ENCODE results near the gene CAPRIN2.

Gene CAPRIN2

GRCh38 chr12:30761730-30762129, 7.0 kb upstream of the CAPRIN2 start:
- DNase-seq (ENCODE audit: low read depth): no peak

- no peak for DNase-seq (ENCODE audit: low read depth)
Measured at GRCh38 chr12:30757316-30757715, 2.6 kb upstream of the CAPRIN2 start.

- DNase-seq (ENCODE audit: low read depth): no peak
Measured at GRCh38 chr12:30756074-30756473, 1.3 kb upstream of the CAPRIN2 start.

GRCh38 chr12:30755395-30755762, 628 bp upstream of the CAPRIN2 start:
- no peak for DNase-seq (ENCODE audit: low read depth)

GRCh38 chr12:30754383-30754749, 385 bp downstream of the CAPRIN2 start:
- DNase-seq (ENCODE audit: low read depth): no peak

- peak; percentile 27 for DNase-seq (ENCODE audit: low read depth)
Measured at GRCh38 chr12:30753751-30754382, 884 bp downstream of the CAPRIN2 start.

- peak; percentile 21 for DNase-seq (ENCODE audit: low read depth)
Measured at GRCh38 chr12:30753233-30753632, 1.5 kb downstream of the CAPRIN2 start.

GRCh38 chr12:30752255-30752654, 2.5 kb downstream of the CAPRIN2 start:
- no peak for DNase-seq (ENCODE audit: low read depth)

- DNase-seq (ENCODE audit: low read depth): no peak
Measured at GRCh38 chr12:30748147-30748546, 6.6 kb downstream of the CAPRIN2 start.

- no peak for DNase-seq (ENCODE audit: low read depth)
Measured at GRCh38 chr12:30746190-30746589, 8.6 kb downstream of the CAPRIN2 start.

GRCh38 chr12:30744321-30744720, 10.4 kb downstream of the CAPRIN2 start:
- DNase-seq (ENCODE audit: low read depth): no peak

GRCh38 chr12:30740274-30740673, 14.5 kb downstream of the CAPRIN2 start:
- no peak for DNase-seq (ENCODE audit: low read depth)

GRCh38 chr12:30739020-30739419, 15.7 kb downstream of the CAPRIN2 start:
- DNase-seq (ENCODE audit: low read depth): no peak

GRCh38 chr12:30732954-30733637, 21.7 kb downstream of the CAPRIN2 start:
- no peak for DNase-seq (ENCODE audit: low read depth)

- DNase-seq (ENCODE audit: low read depth): no peak
Measured at GRCh38 chr12:30730011-30730410, 24.7 kb downstream of the CAPRIN2 start.

- DNase-seq (ENCODE audit: low read depth): no peak
Measured at GRCh38 chr12:30729547-30729946, 25.2 kb downstream of the CAPRIN2 start.

GRCh38 chr12:30726647-30727046, 28.1 kb downstream of the CAPRIN2 start:
- no peak for DNase-seq (ENCODE audit: low read depth)

GRCh38 chr12:30725739-30726138, 29.0 kb downstream of the CAPRIN2 start:
- peak; percentile 62 for DNase-seq (ENCODE audit: low read depth)

GRCh38 chr12:30719060-30719459, 35.7 kb downstream of the CAPRIN2 start:
- peak; percentile 61 for DNase-seq (ENCODE audit: low read depth)

GRCh38 chr12:30707613-30708342, 47.0 kb downstream of the CAPRIN2 start:
- no peak for DNase-seq (ENCODE audit: low read depth)

GRCh38 chr12:30706476-30706875, 48.3 kb downstream of the CAPRIN2 start:
- no peak for DNase-seq (ENCODE audit: low read depth)

- DNase-seq (ENCODE audit: low read depth): no peak
Measured at GRCh38 chr12:30701056-30701455, 53.7 kb downstream of the CAPRIN2 start.

- no peak for DNase-seq (ENCODE audit: low read depth)
Measured at GRCh38 chr12:30700216-30700900, 54.4 kb downstream of the CAPRIN2 start.

Data from fibroblast of gingiva (primary cell).